HG03025 (cell line): ENCODE measurements around the gene TGFBR1.
"Not testable (repeated sequence)": the region's sequence is repeated elsewhere in the genome, so short reads cannot be mapped to it uniquely, and the experiment has no call there.

ENCODE experiments used
- ATAC-seq: cut with Tn5 transposase; IDR thresholded peaks from one replicate; pipeline ENCODE4 v1.9.1; 2021; ENCODE audit warnings: mild to moderate bottlenecking, moderate library complexity; ENCODE audit not compliant: unreplicated experiment, low FRiP score

The TGFBR1 gene

DNA sequence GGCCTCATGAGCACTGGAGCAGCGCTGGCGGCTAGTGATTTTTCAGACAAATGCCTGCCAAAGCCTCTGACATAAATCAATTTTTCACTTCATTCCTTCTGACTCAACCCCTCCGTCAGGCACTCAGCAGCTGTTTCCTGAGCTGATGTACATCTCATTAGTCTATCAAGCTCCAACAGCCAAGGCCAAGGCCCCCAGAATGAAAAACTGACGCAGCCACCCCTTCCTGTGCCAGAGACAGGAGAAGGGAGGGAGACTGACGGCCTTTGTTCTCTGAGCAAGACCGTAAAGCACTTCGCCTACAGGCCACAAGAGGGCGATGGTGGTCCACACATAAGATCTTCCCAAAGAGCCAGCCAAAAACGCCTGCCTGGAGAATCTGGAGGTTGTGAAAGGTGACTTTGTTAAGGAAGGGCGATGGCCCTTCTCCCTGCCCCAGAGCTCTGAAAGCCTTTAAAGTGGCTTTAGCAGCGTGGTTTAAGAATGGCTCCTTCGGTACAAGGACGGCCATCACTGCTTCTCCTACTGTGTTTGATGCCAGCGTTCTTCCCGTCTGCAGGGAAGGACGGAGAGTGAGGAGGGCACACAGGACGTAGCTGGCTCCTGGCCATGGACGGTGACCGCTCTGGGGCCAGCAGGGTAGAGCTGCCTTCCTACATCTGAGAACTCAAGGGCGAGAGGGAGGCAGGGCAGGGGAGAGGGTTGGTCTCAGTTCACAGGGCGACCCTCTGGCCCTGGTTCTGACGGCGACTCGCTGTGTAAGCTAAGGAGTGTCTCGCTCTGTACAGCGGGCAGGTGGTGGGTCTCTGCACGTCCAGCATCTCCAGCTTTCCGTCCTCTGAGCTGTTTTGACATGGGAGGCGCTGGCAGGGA, 79.8 kb downstream of the TGFBR1 start:
- ATAC-seq: no peak

DNA sequence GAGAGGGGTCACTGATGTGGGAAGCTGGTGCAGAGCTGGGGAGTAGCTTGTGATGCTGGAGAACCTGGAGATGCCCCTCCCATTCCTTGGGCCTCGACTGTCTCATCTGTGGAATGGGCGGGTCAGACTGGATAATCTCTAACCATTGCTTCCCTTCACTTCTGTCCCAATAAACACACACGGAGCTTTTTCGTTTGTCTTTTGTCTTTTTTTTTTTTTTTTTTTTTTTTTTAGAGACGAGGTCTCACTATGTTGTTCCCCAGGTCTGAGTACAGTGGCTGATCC, 80.4 kb downstream of the TGFBR1 start:
- no peak for ATAC-seq

DNA sequence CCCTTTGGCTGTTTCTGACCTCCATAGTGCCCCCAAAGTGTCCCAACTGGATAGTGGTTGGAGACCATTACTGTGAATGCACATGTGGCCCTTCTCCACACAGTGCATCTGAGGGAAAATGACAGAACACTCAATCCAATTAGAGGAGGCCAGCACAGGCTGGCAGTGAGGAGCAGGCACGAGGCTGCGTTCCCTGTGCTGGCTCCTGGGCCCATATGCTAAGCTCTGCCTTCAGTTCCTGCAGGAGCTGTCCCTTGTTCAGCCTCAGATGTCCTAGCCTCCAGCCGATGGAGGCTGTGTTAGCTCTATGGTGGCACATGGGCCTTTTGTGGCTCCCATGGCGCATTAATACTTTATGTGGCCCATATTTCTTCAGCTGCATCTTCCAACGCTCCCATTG, 81.0 kb downstream of the TGFBR1 start:
- no peak for ATAC-seq

DNA sequence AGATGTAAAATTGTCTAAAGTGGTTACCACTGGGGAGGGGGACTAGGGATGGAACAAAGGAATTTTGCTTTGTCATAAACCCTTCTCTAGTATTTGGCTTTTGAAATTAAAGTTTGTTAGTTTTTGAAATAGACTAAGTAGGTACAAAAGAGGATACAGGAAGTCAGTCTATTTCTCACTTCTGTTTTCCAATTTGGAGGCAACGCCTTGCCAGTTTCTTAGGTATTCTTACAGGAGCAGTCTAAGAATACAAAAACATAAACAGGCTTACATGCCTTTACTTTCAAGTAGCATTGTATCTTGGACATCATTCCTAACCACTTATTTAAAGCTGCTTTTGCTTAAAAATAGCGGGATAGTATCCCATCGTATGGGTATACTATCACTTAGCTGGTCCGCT, 82.4 kb downstream of the TGFBR1 start:
- no peak for ATAC-seq

DNA sequence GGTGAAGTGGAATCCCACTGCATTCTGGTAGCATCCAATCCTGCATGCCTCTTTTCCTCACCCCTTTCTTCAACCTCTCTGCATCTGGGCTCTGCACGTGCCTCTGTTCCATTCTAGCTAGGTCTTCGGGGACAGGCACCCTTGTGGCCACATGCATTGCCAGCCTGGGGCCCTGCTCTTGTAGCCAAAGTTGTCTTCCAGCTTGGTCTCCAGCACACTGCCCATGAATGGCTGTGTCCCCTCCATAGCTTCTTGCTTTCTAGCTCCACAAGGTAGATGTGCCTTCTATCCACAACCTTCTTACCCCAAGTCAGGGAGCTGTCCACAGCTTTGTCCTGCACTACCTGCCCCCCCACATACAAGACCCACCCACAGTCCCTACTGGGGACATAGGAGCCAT, 84.3 kb downstream of the TGFBR1 start:
- no peak for ATAC-seq

DNA sequence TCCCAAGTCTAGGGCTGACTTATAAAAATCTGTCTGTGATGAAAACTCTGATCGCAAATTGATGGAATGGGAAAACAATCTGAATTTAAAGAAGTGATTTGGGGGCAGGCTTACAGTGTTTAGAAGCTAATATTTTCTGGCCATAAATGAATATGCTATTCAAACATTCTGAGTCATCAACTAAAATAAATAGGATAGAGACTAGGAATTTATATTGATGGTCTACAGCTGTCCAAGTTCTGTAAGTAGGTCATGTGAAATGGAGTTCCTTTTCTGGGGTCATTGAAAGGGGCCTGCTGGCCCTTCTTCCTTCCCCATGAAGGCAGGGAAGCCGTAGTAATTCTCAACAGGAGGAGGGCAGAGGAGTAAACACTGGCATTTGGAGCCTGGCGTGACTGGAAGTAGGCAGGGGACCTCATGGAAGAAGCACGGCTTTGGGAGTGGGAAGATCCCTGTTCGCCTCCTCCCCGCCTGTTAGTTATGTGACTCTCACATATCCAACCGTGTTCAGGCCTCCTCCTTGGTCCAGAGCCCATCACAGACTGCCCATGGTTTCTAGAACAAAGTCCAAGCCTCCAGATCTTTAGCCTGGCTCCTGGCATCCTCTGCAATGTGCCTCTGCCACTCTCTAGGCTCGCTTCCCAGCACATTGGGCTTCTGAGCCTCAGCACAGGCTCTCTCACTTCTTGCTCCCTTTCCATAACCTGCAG, 85.1 kb downstream of the TGFBR1 start:
- ATAC-seq: no peak

DNA sequence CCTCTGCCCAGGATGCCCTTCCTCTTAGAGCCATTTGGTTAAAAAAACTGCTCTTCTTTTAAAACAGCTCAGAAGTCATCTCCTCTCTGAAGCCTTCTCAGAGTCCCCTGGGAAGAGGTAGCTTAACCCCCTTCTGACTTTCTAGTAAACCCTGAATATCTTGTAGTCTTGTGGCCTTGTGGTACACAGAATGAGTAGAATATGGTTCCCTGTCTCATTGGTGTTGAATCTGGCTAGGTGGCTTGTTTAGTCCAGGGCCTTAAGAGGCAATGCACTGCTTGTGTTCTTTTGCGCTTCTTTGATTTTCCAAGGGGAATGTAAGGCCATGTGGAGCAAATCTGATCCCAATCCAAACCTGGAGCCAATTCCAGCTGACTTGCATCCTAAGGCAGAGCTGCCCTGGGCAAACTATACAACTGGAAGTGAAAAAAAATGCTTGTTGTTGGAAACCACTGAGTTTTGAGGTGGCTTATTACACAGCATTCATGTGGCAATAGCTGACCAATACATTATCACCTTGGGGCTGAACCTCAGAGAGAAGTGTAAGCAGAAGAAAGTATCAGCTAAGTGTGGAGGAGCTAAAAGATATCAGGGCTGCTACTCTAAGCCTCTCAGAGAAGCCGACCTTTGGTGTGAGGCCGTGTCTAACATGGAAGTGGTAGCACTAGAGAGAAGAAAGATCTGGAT, 85.8 kb downstream of the TGFBR1 start:
- ATAC-seq: no peak

DNA sequence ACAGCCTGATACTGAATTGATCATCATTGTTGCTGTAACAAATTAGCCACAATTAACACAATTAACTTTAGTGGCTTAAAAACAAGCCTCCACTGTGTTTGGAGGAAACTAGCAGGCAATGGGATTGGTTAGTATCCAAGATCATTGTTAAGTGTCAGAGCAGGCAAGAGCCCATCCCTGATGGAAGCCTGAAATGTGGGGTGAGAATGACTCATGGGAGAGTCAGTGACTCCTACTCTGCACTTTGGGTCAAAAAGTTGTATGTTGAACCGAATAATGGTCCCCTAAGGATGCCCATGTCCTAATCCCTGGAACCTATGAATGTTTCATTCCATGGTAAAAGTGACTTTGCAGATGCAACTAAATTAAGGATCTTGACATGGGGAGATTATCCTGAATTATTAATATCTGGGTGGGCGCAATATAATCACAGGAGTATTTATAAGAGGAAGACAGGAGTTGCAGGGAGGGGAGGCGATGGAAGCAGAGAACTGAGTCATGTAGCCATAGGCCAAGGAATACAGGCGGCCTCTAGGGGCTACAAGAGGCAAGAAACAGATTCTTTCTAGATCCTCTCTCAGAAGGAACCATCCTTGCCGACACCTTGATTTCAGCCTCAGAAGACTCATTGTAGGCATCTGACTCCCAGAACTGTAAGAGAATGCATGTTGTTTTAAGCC, 88.0 kb downstream of the TGFBR1 start:
- no peak for ATAC-seq

DNA sequence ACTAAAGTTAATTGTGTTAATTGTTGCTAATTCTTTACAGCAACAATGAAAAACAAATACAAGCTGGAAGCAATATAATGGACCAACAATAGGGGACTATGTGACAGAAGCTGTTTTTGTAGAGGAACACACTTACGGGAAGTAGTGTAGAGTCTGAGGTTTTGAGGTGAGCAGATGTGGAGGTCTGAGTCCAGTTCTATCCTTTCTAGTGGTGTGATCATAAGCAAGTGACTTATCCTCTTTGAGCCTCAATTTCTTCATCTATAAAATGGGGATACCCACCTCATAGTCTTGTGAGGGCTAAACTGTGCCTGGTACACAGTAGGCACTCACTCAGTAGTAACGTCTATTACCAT, 88.5 kb downstream of the TGFBR1 start:
- no peak for ATAC-seq

DNA sequence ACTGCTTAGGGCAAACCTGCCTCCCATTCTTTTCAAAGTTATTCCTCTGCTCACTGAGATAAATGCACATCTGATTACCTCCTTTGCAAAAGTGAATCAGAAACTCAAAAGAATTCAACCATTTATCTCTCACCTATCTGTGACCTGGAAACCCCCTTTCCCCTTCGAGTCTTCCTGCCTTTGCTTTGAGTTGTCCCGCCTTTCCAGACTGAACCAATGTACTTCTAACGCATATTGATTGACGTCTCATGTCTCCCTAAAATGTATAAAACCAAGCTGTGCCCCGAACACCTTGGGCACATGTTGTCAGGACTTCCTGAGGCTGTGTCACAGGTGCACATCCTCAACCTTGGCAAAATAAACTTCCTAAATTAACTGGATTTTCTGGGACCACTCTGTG, 91.6 kb downstream of the TGFBR1 start:
- not testable (repeated sequence) for ATAC-seq

DNA sequence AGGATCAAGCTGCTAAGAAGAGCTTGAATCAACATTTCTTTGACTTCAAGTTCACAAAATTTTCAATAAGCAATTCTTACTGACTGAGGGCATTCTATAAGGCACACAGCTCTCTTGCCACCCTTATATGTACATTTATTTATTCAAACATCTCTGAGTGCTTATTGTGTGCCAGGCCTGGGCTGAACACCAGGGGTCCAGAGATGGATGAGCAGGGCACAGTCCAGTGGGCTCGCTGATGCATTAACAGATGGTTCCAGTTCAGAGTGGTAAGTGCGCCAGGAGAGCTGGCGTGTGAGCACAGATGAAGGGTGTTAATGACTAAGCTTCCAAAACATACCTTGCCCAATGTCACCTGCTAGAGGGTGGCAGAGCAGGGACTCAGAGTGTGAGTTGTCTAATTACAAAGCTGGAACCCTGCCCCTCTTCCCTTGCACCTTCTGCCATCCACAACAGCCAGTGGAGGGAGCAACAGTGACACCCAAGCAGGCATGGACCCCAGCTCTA, 92.3 kb downstream of the TGFBR1 start:
- ATAC-seq: no peak

DNA sequence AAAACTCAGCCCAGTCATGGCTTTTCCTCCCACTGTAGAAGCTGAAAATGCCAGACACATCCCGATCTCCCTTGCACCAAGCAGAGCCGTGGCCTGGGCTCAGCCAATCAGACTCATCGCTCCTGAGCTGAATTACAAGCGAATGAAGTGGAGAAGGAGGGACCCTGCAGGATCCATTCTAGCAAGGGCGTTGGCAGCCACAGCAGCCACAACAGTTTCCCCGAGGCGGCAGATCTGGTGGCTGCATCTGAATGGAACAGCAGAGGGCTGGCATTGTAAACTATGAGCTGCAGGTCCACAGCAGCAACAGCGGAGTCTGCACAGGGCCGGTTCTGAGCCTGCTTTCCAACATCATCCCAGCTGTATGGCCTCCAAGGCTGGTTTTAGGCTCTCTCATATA, 93.1 kb downstream of the TGFBR1 start:
- ATAC-seq: no peak

DNA sequence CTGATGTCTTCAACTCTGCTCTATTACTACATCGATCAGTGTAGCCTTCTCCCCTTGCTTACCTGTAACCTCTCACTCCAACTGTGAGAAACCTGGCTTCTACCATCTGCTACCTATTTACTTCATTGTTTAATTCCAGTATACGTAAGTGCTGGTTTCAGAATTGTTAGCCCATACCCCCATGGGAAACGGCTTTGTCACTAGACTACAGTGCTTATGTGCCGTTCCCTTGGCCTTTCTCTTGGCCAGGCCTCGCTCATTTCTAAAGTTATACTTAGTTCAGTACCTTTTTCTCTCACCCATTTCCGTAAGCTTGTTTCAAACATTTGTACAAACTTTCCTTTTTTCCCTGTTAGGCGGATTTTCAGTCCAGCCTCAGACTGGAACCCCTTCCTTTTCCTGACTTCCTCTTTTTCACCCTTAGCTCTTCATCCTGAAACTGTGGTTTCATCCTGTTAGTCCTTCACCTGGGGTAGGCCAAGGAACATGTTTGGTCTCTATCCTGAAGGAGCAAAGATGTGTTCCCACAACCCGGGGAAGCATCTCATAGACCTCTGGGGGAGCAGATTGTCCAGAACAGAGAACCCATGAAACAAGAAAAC, 95.1 kb downstream of the TGFBR1 start:
- no peak for ATAC-seq

DNA sequence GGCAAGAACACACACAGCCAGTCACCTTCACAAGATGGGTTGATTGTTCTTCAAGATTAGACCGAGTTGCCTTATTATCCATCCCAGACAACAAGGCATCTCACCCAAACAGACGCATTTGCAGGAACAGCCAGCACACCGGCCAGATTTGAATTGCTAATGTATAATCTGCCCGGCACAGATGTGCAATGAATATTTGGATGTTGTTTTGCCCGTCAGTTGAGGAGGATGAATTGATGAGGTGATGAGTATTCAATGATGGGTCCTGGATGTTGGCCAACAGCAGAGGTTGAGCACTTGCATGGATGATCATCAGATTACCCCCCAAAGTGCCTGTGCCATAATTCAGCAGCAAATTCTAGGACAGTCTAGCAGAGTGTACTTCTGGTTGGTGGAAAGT, 96.7 kb downstream of the TGFBR1 start:
- ATAC-seq: no peak
